SKM-1 treated with dmso at 0.1 percent for 144 hours (cell line): Measurements from ENCODE around the gene CPSF2.
A peak's percentile ranks its signal among the peaks of the same experiment; 100 is the strongest.
"Not testable (repeated sequence)": the region's sequence is repeated elsewhere in the genome, so short reads cannot be mapped to it uniquely, and the experiment has no call there.

Experiments used
- DNase-seq: peaks from one replicate; lab custom pipeline; 2025; ENCODE audit not compliant: unreplicated experiment; lab: John Stamatoyannopoulos, UW

CPSF2 gene

DNA sequence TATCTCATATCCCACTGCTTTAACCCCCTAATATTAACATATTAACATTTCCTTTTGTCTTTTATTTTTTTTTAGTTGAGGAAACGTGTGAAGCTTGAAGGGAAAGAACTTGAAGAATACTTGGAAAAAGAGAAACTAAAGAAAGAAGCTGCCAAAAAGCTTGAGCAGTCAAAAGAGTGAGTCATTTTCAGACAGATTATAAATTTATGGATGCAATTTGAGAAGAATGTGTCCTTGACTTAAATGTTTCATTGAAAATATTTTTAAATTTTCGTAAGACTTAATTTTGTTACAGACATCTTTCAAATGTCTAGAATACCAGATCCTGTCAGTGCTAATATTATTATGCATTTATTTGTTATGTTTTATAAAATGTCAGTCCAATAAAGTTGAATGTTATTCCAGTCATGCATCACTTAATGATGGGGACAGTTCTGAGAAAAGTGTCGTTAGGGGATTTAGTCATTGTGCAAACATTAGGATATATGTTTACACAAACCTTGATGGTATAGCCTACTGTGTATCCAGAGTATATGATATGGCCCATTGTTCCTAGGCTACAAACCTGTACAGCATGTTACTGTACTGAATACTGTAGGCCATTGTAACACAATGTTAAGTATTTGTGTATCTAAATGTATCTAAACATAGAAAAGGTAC is 32.6 kb downstream of the CPSF2 start:
- no peak for DNase-seq

DNA sequence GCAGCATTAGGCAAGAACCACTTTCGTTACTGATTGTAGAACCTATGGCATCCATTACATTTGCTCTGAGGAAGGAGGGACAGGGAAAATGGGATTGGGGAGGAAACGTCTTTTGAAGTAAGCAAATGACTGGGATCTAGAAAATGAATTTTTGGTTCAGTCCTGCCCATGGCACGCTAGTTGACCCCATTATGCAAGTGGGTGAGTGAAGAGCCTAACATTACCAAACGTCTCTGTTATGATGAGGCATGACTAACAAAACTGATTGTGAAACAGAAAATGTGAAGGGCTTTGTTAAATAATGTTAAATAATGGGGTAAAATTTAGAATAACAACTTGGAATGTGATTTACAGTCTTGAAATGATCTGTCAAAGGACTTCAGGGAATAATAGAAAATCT is 38.9 kb downstream of the CPSF2 start:
- DNase-seq: peak; percentile 13

- no peak for DNase-seq
Observed at GRCh38 chr14:92161521-92161920, 39.8 kb downstream of the CPSF2 start.

GRCh38 chr14:92164958-92165357 is 43.2 kb downstream of the CPSF2 start:
- no peak for DNase-seq

DNA sequence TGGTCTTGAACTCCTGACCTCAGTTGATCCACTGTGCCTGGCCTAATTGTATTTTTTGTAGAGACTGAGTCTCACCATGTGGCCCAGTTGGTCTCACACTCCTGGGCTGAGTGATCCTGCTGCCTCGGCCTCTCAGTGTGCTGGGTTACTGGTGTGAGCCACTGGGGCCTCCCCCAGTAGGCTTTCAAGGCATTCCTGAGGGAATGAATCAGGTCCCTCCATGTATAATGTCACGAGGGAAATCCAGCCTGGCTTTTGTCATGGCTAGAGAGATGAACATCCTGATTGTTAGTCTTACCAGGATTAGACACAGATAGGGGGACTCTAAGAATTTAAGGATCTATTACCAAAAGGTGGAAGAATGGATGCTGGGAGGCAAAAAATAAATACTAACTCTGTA is 51.9 kb downstream of the CPSF2 start:
- DNase-seq: no peak

DNA sequence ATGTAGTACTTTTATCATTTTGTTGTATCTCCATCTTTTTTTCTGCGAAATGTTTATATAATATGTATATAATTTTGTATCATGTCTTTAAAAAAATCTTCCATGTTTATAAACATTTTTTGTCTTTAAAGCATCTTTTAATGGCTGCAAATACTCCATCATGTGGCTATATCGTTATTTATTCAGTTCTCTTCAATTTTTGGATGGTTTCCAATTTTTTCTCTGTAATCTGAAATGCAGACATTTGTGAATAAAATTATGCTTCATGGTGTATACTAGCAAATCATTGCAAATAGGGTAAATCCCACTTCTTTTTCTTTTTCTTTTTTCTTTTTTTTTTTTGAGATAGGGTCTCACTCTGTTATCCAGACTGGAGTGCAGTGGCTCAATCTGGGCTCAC is 54.0 kb downstream of the CPSF2 start:
- DNase-seq: no peak

DNA sequence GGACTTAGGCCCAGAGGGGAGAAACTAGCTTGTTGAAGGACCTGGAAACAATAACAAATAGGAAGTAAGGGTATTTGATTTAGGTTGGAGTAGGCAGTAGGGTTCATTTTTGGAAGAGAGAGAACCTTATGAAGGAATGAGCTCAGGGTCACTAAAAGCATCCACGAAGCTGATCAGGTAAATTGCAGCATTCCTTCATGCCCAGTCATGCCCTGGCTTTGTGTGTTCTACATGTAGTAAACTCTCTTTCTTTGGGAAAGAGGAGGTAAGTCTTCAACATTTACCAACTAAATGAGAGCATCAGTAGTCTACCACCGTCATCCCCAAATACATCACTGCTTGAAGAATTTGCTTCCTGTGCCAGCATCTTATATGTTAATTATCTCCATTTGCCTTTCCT is 54.7 kb downstream of the CPSF2 start:
- no peak for DNase-seq

GRCh38 chr14:92179178-92179577 is 57.4 kb downstream of the CPSF2 start:
- not testable (repeated sequence) for DNase-seq

DNA sequence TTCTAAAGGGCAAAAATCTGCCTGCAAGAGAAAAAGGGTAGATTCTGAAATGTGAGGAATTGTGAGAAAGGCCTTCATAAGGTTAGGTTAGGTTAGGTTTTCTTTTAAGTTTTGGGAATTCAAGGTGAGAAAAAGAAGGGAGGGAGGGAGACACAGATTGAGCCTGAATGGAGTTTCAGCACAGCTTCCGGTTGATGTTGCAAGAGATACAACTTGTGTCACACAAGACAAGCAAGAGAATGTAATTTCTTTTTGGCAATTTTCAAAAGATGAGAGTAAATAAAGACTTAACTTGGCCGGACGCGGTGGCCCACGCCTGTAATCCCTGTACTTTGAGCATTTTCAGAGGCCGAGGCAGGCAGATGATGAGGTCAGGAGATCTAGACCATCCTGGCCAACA is 63.8 kb downstream of the CPSF2 start:
- DNase-seq: no peak

DNA sequence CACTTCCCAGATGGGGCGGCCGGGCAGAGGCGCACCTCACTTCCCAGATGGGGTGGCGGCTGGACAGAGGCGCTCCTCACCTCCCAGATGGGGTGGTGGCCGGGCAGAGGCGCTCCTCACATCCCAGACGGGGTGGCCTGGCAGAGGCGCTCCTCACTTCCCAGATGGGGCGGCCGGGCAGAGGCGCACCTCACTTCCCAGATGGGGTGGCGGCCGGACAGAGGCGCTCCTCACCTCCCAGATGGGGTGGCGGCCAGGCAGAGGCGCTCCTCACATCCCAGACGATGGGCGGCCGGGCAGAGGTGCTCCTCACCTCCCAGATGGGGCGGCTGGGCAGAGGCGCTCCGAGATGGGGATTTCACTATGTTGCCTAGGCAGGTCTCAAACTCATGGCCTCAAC is 65.8 kb downstream of the CPSF2 start:
- not testable (repeated sequence) for DNase-seq

DNA sequence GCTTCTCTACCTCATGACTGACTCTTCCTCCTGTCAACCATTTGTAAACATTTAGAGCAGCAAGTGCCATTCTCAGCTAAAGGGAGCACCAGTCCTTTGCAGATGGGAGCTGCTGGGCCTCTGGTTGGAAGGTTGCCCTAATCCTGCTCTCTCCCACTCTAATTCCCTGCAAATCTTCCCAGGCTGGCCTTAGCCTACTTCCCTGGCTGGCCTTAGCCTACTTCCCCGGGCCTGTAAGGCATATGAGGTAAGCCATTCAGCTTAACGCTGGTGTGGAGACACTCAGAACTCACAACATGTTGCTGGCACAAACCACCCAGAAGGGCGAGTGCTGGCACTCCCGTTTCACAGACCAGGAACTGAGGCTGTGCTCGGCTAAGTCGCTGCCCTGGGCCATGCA is 69.0 kb downstream of the CPSF2 start:
- no peak for DNase-seq

DNA sequence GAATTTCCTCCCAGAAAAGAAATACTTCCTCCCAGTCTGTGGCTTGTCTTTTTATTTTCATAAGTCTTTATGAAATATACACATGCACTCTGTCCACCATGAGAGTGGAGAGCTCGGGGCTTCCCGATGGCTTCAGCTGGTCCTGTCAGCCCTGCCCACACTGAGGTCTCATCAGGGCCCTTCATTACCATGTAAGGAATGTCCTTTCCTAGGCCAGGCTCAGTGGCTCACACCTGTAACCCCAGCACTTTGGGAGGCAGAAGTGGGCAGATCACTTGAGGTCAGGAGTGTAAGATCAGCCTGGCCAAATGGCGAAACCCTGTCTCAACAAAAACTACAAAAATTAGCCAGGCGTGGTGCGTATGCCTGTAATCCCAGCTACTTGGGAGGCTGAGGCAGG is 77.0 kb downstream of the CPSF2 start:
- no peak for DNase-seq

DNA sequence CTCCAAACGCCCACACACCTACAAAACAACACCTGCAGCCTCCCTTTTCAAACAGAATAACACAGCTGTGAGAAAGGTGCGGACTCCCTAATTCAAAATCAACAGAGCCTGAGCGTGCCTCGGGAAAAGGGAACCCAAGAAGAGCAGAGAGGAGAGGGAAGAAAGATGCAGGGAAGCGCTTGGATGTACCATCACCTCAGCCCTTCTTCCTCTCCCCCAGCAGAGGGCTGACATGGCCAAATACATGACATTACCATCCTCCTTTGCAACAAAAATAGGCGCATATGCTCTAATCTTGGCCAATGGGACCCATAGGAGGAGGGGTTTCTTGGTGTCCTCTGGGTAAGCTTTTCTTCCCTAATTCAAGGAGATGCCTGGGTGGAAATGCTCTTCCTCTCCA is 78.0 kb downstream of the CPSF2 start:
- DNase-seq: no peak

DNA sequence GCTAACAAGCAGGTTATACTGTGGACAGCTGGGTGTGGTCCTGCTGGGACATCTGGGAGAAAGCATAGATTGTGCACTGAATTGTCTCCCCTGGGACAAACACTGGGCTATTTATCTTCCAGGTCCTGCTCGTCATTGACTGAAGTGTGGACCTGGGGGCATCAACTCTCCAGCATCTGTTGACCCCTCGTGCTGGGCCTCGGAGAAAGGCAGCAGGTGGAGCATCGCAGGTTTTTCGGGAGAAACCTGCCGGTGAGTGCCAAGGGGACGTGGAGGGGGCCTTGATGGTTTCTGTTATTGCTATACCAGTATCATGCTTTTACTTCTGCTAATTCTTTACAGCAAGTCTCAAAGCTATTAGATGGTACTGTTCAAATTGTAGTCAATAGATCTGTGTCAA is 81.3 kb downstream of the CPSF2 start:
- no peak for DNase-seq

- DNase-seq: no peak
Observed at GRCh38 chr14:92204792-92205191, 83.0 kb downstream of the CPSF2 start.

DNA sequence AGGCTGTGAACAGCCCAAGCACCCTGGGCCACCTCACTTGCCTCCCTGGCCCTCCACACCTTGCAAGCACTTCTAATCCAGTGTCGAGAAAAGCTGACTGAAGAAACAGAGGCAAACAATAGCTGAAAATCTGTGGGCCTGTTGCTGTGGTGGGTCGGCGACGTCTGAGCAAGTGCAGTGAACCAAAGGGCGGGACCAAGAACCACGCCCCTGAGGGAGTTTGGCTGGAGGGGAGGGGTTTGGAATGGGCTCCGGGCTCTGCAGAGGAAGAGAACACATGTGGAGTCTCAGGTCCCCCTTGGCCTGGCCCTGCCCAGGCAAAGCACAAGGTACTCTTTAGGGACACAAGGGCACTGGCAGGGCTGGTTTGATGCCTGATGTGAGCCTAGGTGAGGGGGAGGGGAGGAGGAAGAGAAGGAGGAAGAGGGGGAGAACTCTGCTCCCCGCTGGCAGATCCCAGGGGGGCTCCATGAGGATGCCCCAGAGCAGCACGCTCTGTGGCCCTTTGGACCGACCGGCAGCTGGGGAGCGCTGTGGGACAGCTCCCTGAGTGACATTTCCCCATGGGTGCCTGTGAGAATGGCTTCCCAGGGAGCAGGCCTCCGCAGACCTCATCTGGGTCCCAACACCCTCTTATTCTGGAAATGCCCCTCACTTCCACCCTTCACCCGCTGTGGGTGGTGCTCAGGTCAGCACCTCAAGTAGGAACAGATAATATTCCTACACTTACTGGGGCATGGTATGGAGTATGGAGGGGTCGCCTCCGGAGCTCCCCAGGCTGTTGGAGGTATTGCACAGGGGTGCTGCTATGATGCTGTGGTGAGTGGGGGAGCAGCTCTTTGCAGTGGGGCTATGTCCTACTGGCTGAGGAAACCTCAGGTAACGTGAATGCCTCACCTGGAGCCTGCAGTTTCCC is 85.5 kb downstream of the CPSF2 start:
- DNase-seq: no peak

GRCh38 chr14:92207928-92208265 is 86.1 kb downstream of the CPSF2 start:
- DNase-seq: no peak

GRCh38 chr14:92209141-92209540 is 87.4 kb downstream of the CPSF2 start:
- no peak for DNase-seq

- not testable (repeated sequence) for DNase-seq
Observed at GRCh38 chr14:92213125-92213524, 91.4 kb downstream of the CPSF2 start.

- no peak for DNase-seq
Observed at GRCh38 chr14:92215579-92215978, 93.8 kb downstream of the CPSF2 start.

DNA sequence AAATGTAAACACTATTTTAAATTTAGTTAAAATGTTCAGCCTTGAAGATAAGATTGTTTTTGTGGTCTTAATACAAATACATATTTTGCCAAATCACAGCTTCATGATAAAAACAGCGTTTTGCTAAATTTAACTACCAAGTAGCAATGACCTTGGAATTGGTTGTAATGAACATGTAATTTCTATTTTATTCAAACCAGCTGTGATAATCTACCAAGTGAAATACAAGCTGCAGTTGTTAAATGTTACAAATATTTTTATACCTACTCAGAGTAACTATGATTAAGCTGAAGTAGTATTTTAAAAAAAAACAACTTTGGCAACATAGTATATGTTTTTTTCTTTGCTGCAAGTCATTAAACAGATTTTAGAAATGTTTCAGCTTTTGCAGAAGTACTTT is 96.2 kb downstream of the CPSF2 start:
- DNase-seq: no peak
